Measurements from ENCODE around the gene OR51A2.
"Not testable (repeated sequence)": the region's sequence is repeated elsewhere in the genome, so short reads cannot be mapped to it uniquely, and the experiment has no call there.

OR51A2 gene

GRCh38 chr11:4955613-4956012 is at the start of gene OR51A2:
Gene OR51A2, minus strand, starts transcription at chr11:4955713. Its CDS starts 0 bp downstream, at chr11:4955713.
- not testable (repeated sequence) for DNase-seq

- DNase-seq: peak; percentile 19 to 49
Observed at GRCh38 chr11:5004424-5005274, 49.1 kb upstream of the OR51A2 start.

- no peak for DNase-seq
Observed at GRCh38 chr11:4994551-4994950, 39.0 kb upstream of the OR51A2 start, which contains the start of gene OR51L1. Gene OR51L1, plus strand, starts transcription at chr11:4994851. Its CDS starts 4,132 bp downstream, at chr11:4998983.

GRCh38 chr11:4991060-4991459 is 35.5 kb upstream of the OR51A2 start:
- DNase-seq: no peak

GRCh38 chr11:4983841-4984240 is 28.3 kb upstream of the OR51A2 start:
- no peak for DNase-seq

- no peak for DNase-seq
Observed at GRCh38 chr11:4982678-4983077, 27.2 kb upstream of the OR51A2 start.

GRCh38 chr11:4979036-4979435 is 23.5 kb upstream of the OR51A2 start:
- DNase-seq: no peak

GRCh38 chr11:4975436-4975835 is 19.9 kb upstream of the OR51A2 start:
- no peak for DNase-seq

GRCh38 chr11:4962816-4963215 is 7.3 kb upstream of the OR51A2 start:
- DNase-seq: no peak

GRCh38 chr11:4960877-4961276 is 5.4 kb upstream of the OR51A2 start:
- no peak for DNase-seq

GRCh38 chr11:4957396-4957795 is 1.9 kb upstream of the OR51A2 start:
- no peak for DNase-seq

- DNase-seq: no peak
Observed at GRCh38 chr11:4947505-4947904, 8.0 kb downstream of the OR51A2 start, which contains the start of gene OR51A4. Gene OR51A4, minus strand, starts transcription at chr11:4947605. Its CDS starts 505 bp downstream, at chr11:4947100.

- DNase-seq: no peak
Observed at GRCh38 chr11:4936745-4937144, 18.8 kb downstream of the OR51A2 start.

GRCh38 chr11:4932751-4933150 is 22.8 kb downstream of the OR51A2 start:
- DNase-seq: no peak

- DNase-seq: no peak
Observed at GRCh38 chr11:4926608-4927007, 28.9 kb downstream of the OR51A2 start.

GRCh38 chr11:4924239-4924638 is 31.3 kb downstream of the OR51A2 start, which contains the start of gene OR51G1:
Gene OR51G1, minus strand, starts transcription at chr11:4924339. Its CDS starts 0 bp downstream, at chr11:4924339.
- DNase-seq: no peak

- no peak for DNase-seq
Observed at GRCh38 chr11:4922304-4922703, 33.2 kb downstream of the OR51A2 start.

- DNase-seq: no peak
Observed at GRCh38 chr11:4921796-4922195, 33.7 kb downstream of the OR51A2 start.

- no peak for DNase-seq
Observed at GRCh38 chr11:4919250-4919649, 36.3 kb downstream of the OR51A2 start, which contains the start of gene OR51G2. Gene OR51G2, minus strand, starts transcription at chr11:4919350. Its CDS starts 3,687 bp downstream, at chr11:4915663.

GRCh38 chr11:4916581-4916980 is 38.9 kb downstream of the OR51A2 start:
- no peak for DNase-seq
